ENCODE measurements around the gene ANKRD63. TPM values are rescaled to one million over a fixed set of nuclear protein-coding genes. Genes with fewer than 3 reads are reported as not detected.

ANKRD63 gene, protein sequence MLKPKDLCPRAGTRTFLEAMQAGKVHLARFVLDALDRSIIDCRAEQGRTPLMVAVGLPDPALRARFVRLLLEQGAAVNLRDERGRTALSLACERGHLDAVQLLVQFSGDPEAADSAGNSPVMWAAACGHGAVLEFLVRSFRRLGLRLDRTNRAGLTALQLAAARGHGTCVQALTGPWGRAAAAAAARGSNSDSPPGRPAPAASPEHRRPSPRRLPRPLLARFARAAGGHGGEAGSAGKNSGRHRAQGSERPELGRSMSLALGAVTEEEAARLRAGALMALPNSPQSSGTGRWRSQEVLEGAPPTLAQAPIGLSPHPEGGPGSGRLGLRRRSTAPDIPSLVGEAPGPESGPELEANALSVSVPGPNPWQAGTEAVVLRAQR
- total RNA-seq: not detected in 2 replicates

DNA sequence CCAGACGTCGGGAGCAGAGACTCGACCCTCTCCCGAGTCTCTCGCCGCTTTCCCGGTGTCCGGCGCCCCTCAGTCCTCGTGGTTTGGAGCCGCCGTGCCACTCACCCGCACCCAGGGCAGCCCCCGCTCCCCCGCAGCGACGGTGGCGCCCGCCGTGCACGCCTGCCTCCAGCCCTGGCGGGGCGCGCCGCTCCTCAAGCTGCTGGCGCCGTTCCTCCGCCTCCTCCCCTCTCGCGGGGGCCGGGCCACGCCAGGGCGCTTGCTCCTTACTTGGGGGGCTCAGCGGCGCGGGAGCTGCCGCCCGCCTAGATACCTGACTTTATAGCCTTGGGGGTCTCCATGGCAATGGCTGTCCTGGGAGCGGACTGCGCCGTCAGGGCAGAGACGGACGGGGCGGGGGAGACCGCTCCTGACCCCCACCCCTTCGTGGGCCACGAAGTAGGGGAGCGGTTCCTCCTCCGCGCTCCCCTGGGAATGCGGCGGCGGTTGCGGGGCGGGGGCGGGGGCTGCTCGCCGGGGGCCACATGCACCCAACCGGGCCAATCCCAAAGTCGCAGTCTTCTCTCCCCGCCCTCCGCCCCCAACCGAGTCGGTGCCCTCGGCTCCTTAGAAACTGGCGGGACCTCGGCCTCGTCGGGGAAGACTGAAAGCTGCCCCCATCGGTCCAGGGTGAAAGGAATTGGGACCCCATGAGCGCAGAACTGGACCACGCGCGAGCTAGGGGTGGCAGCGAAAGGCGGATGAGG lies at the start of gene ANKRD63:
Gene ANKRD63, minus strand, starts transcription at position 196 of the 746 bp plus-strand sequence. CDS start 478 bp downstream, outside the sequence.
- no peak for DNase-seq (ENCODE audit: low read depth in 2 of 2)

DNA sequence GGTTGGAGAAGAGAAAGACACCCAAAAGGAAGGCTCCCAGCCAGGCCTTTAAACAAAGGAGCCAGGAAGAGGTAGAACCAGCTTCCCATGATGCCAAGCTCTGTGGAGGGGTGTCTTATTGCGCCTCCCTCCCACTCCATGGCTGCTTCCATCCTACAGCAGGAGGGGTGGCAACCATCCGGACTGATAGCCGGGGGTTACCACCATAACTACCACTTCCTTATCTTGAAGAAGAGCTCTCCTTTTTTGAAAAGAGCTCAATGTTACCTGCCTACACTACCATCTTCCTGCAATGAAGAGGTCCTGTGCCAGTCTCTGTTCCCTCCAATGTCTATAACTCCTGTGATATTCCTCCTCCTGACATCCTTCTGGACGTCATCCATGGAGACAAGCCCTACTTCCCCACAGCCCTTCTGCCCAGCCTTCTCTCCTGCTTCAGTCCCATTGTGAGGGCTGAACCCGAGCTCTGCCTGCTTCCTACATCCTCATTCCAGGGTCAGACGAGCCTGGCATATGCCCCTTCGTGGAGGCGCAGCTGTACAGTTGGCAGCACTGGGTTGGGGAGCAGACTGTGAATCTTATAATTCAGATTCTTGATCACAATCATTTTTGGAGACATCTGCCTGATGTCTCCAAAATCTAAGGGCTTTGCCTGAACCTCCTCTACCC lies 49.4 kb upstream of the ANKRD63 start:
- no peak for DNase-seq (ENCODE audit: low read depth in 2 of 2)

DNA sequence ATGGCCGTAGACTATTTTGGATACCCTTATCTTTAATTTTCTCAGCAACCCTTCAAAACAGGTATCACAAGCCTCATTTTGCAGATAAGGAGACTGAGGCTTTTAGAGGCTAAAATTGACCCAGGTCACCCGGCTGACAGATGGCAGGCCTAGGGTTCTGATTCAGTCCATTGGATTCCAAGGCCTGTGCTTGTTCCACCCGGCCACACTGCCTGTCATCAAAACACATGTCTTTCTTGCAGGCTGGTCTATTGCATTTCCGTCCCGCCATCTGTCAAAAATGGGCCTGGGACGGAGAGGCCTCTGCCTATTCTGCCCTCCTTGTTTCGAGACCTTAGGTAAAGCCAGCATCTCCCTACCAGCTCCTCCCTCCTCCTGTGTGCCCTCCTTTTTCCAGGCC lies 48.8 kb upstream of the ANKRD63 start:
- no peak for DNase-seq (ENCODE audit: low read depth in 2 of 2)

DNA sequence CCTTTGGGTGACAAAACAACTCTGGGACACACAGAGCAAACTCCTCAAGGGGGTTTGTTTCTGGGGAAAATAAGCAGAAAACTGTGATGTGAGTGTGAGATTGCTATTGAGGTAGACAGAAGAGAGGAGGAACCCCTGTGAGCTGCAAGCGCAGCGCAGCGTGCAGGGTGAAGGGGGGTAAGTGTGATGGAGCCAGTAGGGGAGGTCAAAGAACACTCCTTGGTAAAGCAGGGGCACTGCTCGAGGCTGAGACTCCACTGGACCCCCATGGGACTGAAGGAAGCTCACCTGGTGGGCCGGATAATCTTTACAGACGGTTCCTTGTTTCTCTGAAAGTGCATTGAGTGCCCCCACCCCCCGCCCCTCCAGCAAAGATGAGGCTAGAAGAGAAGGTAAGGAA lies 48.2 kb upstream of the ANKRD63 start:
- DNase-seq (ENCODE audit: low read depth in 2 of 2): no peak

DNA sequence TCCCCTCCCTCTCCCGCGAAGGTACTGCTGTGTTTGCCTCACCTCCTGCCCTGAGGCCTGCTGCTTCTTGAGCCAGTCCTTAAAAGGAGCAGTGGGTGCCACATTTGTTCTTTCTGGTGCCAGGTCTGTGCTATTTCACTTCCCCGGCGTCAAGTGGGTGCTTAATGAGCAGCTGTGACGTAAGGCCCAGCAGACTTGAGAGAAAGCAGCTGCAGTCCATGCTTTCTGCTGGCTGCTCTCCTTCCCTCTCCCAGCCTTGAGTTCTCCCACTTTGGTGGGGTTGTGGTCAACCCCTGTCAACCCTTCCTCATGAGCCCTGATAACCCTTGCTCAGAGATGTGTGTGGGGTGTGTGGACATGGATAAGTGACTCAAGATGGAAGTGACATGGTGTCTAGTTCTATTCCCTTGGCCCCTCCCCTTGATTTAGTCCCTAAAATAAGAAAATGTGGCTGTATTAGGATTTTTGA lies 47.5 kb upstream of the ANKRD63 start:
- DNase-seq (ENCODE audit: low read depth in 2 of 2): no peak

DNA sequence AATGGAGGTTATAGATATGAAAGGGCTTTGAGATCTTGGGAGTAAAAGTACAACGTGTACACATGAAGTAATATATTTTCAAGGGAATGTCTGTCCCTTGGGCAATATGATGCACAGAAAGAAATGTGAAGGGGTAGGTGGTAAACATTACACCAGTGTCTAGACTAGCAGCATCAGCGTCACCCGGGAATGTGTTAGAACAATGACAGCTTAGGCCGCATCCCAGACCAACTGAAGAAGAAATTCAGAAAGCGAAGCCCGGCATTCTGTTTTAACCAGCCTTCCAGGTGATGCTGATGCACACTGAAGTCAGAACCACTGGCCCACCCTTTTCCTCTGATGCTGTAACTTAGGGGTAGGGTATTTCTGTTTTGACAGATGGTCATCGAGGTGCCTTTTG lies 46.9 kb upstream of the ANKRD63 start:
- DNase-seq (ENCODE audit: low read depth in 2 of 2): no peak

DNA sequence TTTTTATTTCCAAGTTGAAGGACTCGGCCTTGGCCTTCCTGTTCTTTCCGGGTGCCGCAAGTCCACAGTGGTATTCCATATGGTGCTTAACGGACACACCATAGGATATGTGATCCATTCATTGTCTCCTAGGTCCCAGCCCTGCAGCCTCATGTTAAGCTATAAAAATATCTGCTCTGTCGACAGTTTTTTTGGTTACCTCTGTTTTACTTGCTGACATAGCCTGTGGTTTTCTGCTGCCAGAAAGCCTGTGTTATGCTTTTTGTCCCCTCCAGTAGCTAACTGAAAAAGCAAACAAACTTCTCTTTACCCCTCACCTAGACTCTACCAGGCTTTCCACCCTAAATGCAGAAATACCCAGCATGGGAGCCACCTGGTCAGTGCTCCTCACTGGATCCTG lies 45.9 kb upstream of the ANKRD63 start:
- no peak for DNase-seq (ENCODE audit: low read depth in 2 of 2)

DNA sequence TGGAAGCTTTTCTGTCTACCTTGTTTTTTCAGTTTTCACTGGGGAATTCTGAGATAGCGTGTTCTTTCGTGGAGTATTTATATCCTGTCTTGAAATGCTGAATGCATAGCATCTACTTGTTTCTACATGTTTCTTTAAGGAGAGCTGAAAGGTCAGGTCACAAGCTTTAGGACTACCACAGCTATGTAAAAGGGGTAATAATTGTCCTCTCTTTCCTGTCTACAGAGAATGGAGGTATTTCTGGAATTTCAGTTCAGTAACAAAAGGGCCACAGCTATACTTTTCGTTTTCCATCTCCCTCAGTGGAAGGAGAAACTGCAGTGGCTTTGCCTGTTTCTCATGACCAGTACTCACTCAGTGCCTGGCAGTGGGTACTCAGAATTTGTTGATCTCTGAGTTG lies 45.3 kb upstream of the ANKRD63 start:
- DNase-seq (ENCODE audit: low read depth in 2 of 2): no peak

DNA sequence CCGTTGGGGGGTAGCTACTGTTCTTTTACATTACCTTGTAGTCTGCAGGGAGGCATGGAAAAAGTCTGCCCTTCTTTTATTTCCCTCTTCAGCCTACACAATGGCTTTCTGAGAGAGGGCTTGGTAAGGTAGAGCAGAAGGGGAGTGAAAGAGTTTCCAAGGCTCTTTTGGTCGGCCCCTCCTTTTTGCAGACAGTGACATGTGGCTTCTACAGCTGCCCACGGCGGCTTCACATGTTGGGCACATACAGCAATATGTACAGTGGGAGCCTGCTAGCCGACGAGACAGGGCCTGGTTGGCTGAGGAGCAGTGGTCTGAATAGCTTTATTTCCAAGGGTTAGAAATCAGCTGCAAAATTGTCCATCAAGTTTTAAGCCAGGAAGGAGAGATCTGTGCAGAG lies 44.6 kb upstream of the ANKRD63 start:
- no peak for DNase-seq (ENCODE audit: low read depth in 2 of 2)

DNA sequence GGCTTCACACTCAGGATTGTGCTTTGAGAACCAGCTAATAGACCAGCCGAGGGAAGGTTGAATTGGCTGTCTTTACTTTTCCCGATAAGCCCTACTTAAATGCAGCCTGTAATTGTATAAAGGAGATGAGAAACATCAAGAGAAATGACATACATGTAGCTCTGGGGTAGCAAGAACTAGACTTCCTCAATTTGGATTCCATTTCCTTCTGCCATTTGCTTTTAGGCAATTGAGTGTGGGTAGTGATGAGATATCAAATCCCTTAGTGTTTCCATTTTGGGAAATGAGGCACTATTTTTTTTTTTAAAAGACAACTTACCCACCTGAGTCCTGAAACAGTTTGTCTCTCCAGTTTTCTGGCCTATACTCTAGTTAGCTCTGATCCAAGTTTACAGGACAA lies 42.8 kb upstream of the ANKRD63 start:
- DNase-seq (ENCODE audit: low read depth in 2 of 2): no peak

DNA sequence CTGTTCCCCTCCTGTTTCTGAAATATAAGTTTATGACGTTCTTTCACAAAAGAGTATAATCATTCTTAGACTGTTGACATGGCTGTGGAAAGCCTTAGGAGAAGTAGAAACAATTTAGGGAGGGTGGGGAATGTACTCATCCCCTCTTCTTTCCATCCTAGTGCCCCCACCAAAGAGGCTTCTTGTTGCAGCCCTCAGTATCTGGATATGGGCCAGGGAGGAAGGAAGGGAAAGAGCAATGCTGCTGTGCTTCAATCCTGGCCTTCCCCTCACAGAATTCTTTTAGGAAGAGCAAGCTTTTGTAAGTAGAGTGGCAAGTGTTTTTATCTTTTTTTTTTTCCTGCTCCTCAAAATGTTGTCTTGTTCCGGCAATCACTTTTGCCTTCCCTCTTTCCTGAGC lies 42.3 kb upstream of the ANKRD63 start:
- peak in 1 of 2 donors; percentile 54 for DNase-seq (ENCODE audit: low read depth in 2 of 2)

DNA sequence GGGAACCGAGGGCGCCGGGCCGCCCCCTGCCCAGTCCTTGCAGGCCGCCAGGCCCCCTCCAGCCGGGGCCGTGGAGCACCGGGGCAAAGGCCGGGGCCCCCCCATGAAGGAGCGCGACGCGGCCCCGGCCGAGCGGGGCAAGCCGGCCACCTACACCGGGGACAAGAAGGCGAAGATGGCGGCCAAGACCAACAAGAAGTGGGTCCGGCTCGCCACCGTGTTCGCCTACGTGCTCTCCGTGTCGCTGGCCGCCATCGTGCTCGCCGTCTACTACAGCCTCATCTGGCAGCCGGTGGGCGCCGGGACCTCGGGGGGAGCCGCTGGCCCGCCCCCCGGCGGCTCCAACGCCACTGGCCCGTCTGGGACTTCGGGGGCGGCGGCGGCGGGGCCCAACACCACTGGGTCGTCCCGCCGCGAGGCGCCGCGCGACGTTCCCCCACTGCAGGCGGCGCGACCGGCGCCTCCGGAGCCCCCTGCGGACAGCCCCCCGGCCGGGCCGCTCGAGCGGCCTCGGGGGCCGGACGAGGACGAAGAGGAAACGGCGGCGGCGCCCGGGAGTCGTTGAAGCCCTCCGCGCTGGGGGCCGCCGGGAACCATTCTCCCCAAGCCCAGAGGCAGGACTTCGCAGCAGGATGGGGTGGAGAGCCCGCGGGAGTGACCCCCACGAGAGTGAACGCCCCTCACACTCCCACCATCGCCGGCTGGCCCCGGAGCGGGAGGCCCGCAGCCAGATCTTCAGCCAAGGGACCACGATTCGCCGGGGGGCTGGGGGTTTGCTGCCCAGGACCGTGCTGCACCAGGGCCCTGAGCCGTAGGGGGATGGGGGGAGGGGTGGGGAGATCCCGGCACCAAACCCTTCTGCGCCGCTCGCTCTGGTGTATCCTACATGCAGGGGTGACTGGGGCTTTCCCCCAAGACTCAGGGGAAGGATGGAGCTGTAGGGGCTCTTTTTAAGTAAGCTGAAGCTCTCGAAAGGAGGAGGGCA lies 41.4 kb upstream of the ANKRD63 start:
- peak in 1 of 2 donors; percentile 44 for DNase-seq (ENCODE audit: low read depth in 2 of 2)

DNA sequence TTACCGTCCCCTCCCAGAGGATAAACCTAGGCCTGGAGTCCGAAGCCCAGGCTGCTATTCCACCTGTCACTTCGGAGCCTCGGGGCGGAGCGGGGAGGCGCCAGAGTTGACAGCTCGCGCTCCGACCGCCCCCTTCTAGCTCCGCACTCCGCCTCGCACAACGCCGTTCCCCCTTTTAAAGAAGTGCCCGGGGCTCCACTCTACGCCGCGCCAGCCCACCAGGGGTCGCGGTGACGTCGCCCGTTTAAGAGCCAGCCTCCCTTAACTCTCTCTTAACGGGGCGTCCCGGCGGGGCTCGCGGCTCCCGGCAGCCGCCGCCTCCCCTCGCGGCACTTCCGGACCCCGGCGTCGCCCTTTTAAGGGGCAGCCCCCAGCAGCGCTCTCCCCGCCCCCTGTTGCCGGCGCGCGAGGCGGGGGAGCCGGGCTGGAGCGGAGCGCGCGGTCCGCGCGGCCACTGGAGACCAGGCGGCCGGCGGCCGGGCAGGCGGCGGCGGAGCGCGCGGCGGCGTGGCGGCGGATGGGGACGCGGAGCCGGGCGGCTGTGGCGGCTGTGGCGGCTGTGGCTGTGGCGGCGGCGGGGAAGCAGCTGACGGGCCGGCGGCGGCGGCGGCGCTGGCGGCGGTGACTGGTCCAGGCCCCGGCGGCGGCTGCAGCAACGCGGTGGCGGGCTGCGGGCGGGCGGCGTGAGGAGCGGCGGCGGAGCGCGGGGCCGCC lies 40.5 kb upstream of the ANKRD63 start, which contains the start of gene INAFM2:
Gene INAFM2, plus strand, starts transcription at position 454 of the 714 bp plus-strand sequence. CDS start 364 bp downstream, outside the sequence.
- DNase-seq (ENCODE audit: low read depth in 2 of 2): peak; percentile 89 to 97

DNA sequence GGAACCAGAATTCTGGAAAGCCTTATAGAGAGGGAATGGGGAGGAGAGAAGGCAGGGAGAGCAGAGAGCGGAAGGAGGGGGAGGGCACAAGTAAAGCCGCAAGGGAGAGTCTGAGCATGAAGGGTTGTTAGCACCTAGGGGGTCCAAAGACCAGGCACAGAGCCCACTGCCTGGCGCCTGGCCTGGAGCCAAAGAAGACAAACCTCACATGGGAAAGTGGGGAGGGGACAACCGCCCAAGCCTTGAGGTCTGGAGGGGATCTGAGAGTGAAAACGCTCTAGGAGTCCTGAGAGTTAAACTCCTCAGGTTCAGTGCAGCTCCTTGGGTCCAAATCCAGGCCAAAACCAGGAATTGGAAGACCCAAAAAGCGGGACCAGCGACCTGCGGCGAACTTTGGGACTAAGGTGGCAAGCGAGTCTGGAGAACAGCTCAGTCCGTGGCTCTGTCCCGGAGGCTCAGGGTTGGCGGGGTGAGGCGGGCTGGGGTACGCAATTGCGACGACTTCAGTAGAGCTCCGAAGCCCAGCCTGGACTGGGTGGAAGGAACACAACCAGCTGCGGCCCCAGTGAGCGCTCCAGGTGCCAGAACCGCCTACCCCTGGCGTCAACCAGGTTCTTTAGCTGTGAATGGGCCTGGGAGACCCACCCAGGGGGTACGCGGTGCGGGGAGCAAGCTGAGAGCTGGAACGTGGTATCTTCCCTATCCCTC lies 39.8 kb upstream of the ANKRD63 start:
- DNase-seq (ENCODE audit: low read depth in 2 of 2): no peak

DNA sequence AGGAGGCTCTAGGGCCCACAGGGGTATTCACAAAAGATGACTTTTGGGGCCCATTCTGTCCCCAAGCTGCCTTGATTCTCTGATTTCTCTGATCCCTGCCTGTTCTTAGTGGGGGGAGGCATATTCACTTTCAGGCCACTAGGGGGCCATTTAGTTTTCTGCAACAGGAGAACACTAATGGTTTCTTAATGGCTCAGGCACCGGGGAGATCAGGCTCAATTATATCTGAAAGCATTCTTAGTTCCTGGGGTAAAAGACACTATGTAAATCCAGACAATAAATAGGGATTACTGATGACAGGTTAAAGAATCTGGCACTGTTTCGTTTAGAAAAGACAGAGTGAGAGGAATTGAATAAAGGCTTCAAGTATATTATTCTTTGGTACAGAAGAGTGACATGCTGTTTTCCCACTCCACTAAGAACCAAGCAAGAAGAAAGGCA lies 38.1 kb upstream of the ANKRD63 start:
- peak; percentile 37 to 72 for DNase-seq (ENCODE audit: low read depth in 2 of 2)

DNA sequence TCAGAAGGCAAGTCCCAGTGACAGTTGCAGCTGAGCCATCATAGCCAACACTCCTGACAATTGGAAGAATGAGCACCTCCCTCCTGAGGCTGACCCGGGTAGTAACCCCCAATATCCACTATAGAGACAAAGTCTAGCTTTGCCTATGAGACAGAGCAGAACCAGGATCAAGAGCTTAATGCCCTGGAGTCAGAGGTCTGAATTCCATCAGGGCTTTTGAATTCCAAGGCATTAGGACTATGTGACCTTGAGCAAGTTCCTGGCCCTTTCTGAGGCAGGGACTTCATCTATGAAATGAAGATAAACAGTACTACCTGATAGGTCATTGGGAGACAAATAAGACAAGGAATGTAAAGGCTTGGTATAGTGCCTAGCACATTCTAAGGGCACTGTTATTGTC lies 37.5 kb upstream of the ANKRD63 start:
- DNase-seq (ENCODE audit: low read depth in 2 of 2): no peak

DNA sequence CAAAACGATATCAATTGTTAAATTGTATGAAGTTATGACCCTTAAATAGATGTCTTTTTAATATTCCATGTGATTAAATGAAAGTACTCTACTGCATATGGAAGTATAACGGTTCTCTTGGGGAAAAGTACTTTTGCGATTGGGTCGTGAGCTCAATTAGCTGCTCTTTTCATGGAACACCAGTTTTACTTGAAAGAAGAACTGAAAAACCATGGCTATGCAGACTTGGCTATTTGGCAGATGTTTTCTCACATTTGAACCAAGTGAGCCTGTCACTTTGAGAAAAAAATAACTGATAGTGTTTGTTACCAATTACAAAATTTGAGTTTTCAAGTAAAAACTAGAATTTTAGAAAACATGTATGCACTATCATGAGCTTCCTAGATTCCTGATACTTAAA lies 34.7 kb upstream of the ANKRD63 start:
- no peak for DNase-seq (ENCODE audit: low read depth in 2 of 2)

DNA sequence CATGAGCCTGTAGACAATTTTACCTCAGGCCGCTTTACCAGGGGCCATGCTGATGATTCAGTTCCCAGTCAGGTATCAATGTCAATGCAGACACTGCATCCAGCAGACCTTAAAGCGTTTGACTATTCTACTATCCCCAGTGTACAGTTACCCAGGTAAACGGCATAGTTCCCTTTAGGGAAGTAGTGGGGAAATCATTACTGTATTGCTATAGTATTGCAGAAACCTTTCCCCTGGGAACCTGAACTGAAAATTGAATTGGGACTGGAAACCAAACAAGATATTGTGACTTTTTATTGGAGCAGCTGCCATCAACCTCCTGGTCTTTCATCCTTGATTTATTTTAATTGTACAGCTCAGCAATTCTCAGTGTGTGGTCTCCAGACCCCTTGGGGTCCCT lies 34.1 kb upstream of the ANKRD63 start:
- DNase-seq (ENCODE audit: low read depth in 2 of 2): no peak

DNA sequence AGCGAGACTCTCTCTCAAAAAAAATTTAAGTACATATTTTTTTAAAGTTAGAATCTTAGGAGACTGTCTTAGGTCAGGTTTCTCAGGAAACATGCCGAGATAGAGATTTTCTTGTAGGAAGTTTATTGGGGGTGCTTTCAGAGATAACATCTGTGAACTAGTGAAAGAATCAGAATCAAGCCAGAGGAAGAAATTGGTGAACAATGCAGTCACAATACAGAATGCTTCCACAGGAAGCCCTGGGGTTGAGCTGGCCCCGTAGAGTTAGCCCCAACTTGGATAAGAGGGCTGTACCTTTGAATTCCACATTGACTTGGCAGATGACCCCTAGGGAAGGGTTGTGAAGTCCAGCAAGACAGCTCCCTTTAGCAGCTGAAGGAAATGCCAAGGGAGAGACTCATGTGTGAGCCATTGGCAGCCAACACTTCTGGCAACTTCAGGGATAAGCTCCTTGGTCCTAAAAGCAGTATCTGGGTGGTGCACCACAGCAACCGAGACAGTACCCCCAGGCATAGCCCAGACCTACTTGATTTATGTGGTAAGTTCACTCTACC lies 31.9 kb upstream of the ANKRD63 start:
- DNase-seq (ENCODE audit: low read depth in 2 of 2): peak in 1 of 2 donors; percentile 57
